CD14-positive monocyte (primary cell): Measurements from ENCODE around the gene CD248. TPM values are rescaled to one million over a fixed set of nuclear protein-coding genes. Genes with fewer than 3 reads are reported as not detected.
A peak's percentile ranks its signal among the peaks of the same experiment; 100 is the strongest.
"Not testable (repeated sequence)": the region's sequence is repeated elsewhere in the genome, so short reads cannot be mapped to it uniquely, and the experiment has no call there.

ENCODE experiments used
- DNase-seq, 3 donors: peaks; one replicate each; pipeline ENCODE4 v3.0.0-alpha.2; 2011 to 2022
- H2AFZ ChIP-seq: 2 replicates; pipeline ENCODE4 v1.6.0; 2012; ENCODE audit warnings: mild to moderate bottlenecking, low read depth, low read length, inconsistent platforms; ENCODE audit not compliant: insufficient read depth, poor library complexity, severe bottlenecking
- H3K27ac ChIP-seq, 2 donors: 1 replicate in 1 of 2; 2 replicates in 1 of 2; pipeline ENCODE4 v1.5.1; 2012 to 2013; ENCODE audit warnings: low read length in 2 of 2, control low read depth in 1 of 2, inconsistent platforms in 1 of 2, low read depth in 1 of 2, mild to moderate bottlenecking in 1 of 2
- H3K27me3 ChIP-seq, 2 donors: one replicate each; pipeline versions ENCODE4 v1.6.0 to v1.6.1; 2011 to 2013; ENCODE audit warnings: low read length in 2 of 2; ENCODE audit not compliant: control insufficient read depth in 2 of 2, insufficient read depth in 2 of 2
- H3K36me3 ChIP-seq, 2 donors: replicated peaks in 1 of 2; 1 replicate in 1 of 2; 2 replicates in 1 of 2; pipeline versions ENCODE4 v1.5.1 to v1.6.1; 2012 to 2013; ENCODE audit warnings: low read length in 2 of 2, control low read depth in 1 of 2, inconsistent platforms in 1 of 2, mild to moderate bottlenecking in 1 of 2; ENCODE audit not compliant: insufficient read depth in 2 of 2, control insufficient read depth in 1 of 2
- H3K4me1 ChIP-seq, 2 donors: 1 replicate in 1 of 2; 2 replicates in 1 of 2; pipeline versions ENCODE4 v1.5.1 to v1.6.1; 2012 to 2013; ENCODE audit warnings: low read length in 2 of 2, control low read depth in 1 of 2, inconsistent platforms in 1 of 2, mild to moderate bottlenecking in 1 of 2, moderate library complexity in 1 of 2; ENCODE audit not compliant: insufficient read depth in 2 of 2, control insufficient read depth in 1 of 2
- H3K4me2 ChIP-seq: replicated peaks from 2 replicates; pipeline ENCODE3; 2012; ENCODE audit warnings: low read length, moderate library complexity, mild to moderate bottlenecking; ENCODE audit not compliant: poor library complexity, severe bottlenecking; ENCODE audit errors: extremely low read depth
- H3K4me3 ChIP-seq, 3 experiments: fragments of 200-600 bp in 1 of 3; sonication (generic) in 1 of 3; replicated peaks in 1 of 3; 1 replicate in 2 of 3; 2 replicates in 1 of 3; pipeline ENCODE4 v1.5.1; 2011 to 2013; ENCODE audit warnings: low read length in 3 of 3, mild to moderate bottlenecking in 3 of 3, control low read depth in 2 of 3, low read depth in 2 of 3, inconsistent platforms in 1 of 3, moderate library complexity in 1 of 3
- H3K79me2 ChIP-seq: 2 replicates; pipeline ENCODE4 v1.6.0; 2012; ENCODE audit warnings: mild to moderate bottlenecking, control low read depth, inconsistent platforms, low read length, moderate library complexity; ENCODE audit not compliant: insufficient read depth
- H3K9ac ChIP-seq: 2 replicates; pipeline ENCODE4 v1.6.0; 2017; ENCODE audit warnings: low read length, mild to moderate bottlenecking; ENCODE audit not compliant: insufficient read depth, poor library complexity, severe bottlenecking
- H3K9me3 ChIP-seq, 2 donors: replicated peaks in 1 of 2; 1 replicate in 1 of 2; 2 replicates in 1 of 2; pipeline versions ENCODE4 v1.5.1 to v1.6.1; 2012 to 2013; ENCODE audit warnings: low read length in 2 of 2, control low read depth in 1 of 2; ENCODE audit not compliant: control insufficient read depth in 1 of 2, insufficient read depth in 1 of 2
- H4K20me1 ChIP-seq: 2 replicates; pipeline ENCODE4 v1.6.0; 2012; ENCODE audit warnings: mild to moderate bottlenecking, low read length, control low read depth, moderate library complexity; ENCODE audit not compliant: insufficient read depth
- H3K27ac Mint-ChIP-seq, 7 donors: one replicate each; pipeline ENCODE4 v1.8.0; 2020; ENCODE audit warnings: mild to moderate bottlenecking in 7 of 7, mixed read lengths in 7 of 7, moderate library complexity in 6 of 7, inconsistent platforms in 2 of 7
- H3K27me3 Mint-ChIP-seq, 3 donors: one replicate each; pipeline ENCODE4 v1.8.0; 2021 to 2022; ENCODE audit warnings: low read depth in 3 of 3, mild to moderate bottlenecking in 3 of 3, mixed read lengths in 3 of 3, moderate library complexity in 3 of 3, inconsistent platforms in 1 of 3
- H3K36me3 Mint-ChIP-seq, 2 donors: one replicate each; pipeline ENCODE4 v1.8.0; 2020; ENCODE audit warnings: mixed read lengths in 2 of 2, inconsistent platforms in 1 of 2, mild to moderate bottlenecking in 1 of 2
- H3K4me1 Mint-ChIP-seq: one replicate; pipeline ENCODE4 v1.8.0; 2020; ENCODE audit warnings: mild to moderate bottlenecking, mixed read lengths
- H3K4me3 Mint-ChIP-seq, 2 donors: one replicate each; pipeline ENCODE4 v1.8.0; 2020; ENCODE audit warnings: mild to moderate bottlenecking in 2 of 2, mixed read lengths in 2 of 2, moderate library complexity in 1 of 2
- H3K9me3 Mint-ChIP-seq, 7 donors: one replicate each; pipeline ENCODE4 v1.8.0; 2020 to 2022; ENCODE audit warnings: mixed read lengths in 7 of 7, mild to moderate bottlenecking in 6 of 7, moderate library complexity in 6 of 7, inconsistent platforms in 2 of 7
- WGBS: methylation state at CpG from one replicate; pipeline ENCODE4 v1.1.5; 2013; ENCODE audit warnings: missing lambda C conversion rate; ENCODE audit not compliant: insufficient coverage; 5-methylcytosine and 5-hydroxymethylcytosine counted together
- intact Hi-C, 2 donors: fragments of 100-400 bp; cut with micrococcal nuclease; formaldehyde crosslinking; loops; one replicate each; pipeline versions ENCODE4 v1.15.0 to v1.15.1; 2023
- polyA plus RNA-seq, 3 donors: library from polyadenylated mRNA; depleted of rRNA in 1 of 3; unstranded in 2 of 3; stranded (reverse) in 1 of 3; fragments of 300-500 nt in 2 of 3; fragments of >200 nt in 1 of 3; fragmentation: Illumina TruSeq in 2 of 3; gene quantifications; 1 replicate in 2 of 3; 2 replicates in 1 of 3; pipeline ENCODE4 v1.2.3, GENCODE V29; 2012 to 2021
- TF ChIP-seq, protein P1 (sequence below): fragments of 200-600 bp; IDR thresholded peaks from one replicate; pipeline ENCODE4 v1.8.0; 2022; ENCODE audit warnings: antibody characterized with exemption, mild to moderate bottlenecking

The CD248 gene
- polyA plus RNA-seq, 3 donors, result 0.05 to 0.13 TPM; not detected in 1

DNA sequence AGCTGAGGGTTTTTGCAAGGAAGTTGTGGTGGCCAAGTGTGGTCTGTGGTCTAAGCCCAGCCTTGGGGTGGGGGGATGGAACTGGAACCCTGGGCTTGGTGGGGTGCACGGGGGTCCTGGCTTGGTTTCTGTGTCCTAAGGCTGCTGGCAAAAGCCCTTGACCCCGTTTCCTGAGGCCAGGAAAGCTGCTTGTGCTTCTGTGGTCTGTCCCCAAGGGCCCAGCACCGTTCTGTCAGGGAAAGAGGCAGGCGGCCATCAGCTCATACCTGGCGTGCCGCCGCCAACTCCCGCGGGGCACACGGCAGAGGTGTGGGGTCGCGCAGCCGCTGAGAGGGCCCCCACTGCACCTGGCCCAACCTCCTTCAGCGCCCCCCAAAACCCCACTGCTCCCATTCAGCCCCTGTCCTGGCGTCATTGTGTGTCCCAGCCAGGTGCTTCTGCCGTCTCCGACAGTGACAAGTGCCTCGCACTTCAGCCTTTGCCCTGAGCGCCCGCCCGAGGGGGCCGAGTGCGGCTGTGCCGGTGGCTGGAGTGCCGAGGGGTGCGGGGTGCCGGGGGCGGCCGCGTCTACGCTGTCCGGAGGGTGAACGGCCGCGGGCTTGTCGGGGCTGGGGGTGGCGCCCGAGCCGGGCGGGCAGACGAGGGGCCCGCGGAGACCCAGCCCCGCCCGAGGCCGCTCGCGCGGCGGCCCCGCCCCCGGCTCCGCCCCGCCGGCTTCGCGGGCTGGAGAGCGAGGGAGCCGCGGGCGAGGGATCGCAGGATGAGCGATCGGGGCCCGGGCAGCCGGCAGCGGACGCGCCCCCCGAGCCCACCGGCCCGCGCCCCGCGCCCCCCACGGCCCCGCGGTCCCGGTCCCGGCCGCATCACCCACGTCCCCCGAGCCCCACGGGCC lies 39.1 kb downstream of the CD248 start, which contains the start of gene CNIH2:
Gene CNIH2 (plus strand): TSS at position 705 of the 892 bp plus-strand sequence. CDS start 282 bp downstream, outside the sequence.
- Histone ChIP-seq H3K9ac (no peak within 1 kb of the TSS), H3K27ac (no peak within 1 kb of the TSS), H3K27me3 (peaks cover 3 to 23% of the 10 kb centered on the region in 2 donors), H3K4me3 (peak within 1 kb of the TSS in 1 of 3 experiments; percentile 46), H3K4me1 (peaks cover 7 to 19% of the 10 kb centered on the region in 2 donors), H3K9me3 (no peaks in the 10 kb centered on the region), H2AFZ (no peak within 1 kb of the TSS), H4K20me1 (peaks cover 73% of the 10 kb centered on the region), H3K36me3 (peaks cover 37 to 38% of the 10 kb centered on the region in 2 donors), H3K4me2 (peak within 1 kb of the TSS; percentile 64), H3K79me2 (peaks cover 1% of the 10 kb centered on the region)
- DNase-seq, result no peak
- intact Hi-C loops, result no loop called here
- Mint-ChIP-seq H3K36me3 (peaks cover 47 to 50% of the 10 kb centered on the region in 2 donors), H3K4me1 (peaks cover 18% of the 10 kb centered on the region), H3K27ac (no peak within 1 kb of the TSS), H3K27me3 (peaks cover 27 to 37% (median 32%) of the 10 kb centered on the region in 3 donors), H3K4me3 (peak within 1 kb of the TSS; percentile 65 to 82), H3K9me3 (peaks cover 0 to 7% (median 2%) of the 10 kb centered on the region in 7 donors)
- WGBS, result under 1% methylated on average over 83 of the region's 84 CpGs
- TF ChIP-seq, protein P1, sequence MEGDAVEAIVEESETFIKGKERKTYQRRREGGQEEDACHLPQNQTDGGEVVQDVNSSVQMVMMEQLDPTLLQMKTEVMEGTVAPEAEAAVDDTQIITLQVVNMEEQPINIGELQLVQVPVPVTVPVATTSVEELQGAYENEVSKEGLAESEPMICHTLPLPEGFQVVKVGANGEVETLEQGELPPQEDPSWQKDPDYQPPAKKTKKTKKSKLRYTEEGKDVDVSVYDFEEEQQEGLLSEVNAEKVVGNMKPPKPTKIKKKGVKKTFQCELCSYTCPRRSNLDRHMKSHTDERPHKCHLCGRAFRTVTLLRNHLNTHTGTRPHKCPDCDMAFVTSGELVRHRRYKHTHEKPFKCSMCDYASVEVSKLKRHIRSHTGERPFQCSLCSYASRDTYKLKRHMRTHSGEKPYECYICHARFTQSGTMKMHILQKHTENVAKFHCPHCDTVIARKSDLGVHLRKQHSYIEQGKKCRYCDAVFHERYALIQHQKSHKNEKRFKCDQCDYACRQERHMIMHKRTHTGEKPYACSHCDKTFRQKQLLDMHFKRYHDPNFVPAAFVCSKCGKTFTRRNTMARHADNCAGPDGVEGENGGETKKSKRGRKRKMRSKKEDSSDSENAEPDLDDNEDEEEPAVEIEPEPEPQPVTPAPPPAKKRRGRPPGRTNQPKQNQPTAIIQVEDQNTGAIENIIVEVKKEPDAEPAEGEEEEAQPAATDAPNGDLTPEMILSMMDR, result no peak

- WGBS, result 20% methylated on average over 4 of the region's 4 CpGs
- H3K27ac Mint-ChIP-seq, DNase-seq, H3K4me3 ChIP-seq, H2AFZ ChIP-seq, H3K79me2 ChIP-seq, H3K27ac ChIP-seq, H3K9ac ChIP-seq, H3K4me2 ChIP-seq, H3K9me3 Mint-ChIP-seq, H3K9me3 ChIP-seq, intact Hi-C loops: not testable (repeated sequence)
- peaks cover 13% of the 10 kb centered on the region for H3K4me1 Mint-ChIP-seq
- peaks cover 27 to 36% (median 32%) of the 10 kb centered on the region in 3 donors for H3K27me3 Mint-ChIP-seq
- peaks cover 4 to 13% of the 10 kb centered on the region in 2 donors for H3K4me1 ChIP-seq
- H3K27me3 ChIP-seq, result peaks cover 3 to 23% of the 10 kb centered on the region in 2 donors
- H4K20me1 ChIP-seq, result peaks cover 77% of the 10 kb centered on the region
- H3K36me3 ChIP-seq, result peaks cover 44 to 45% of the 10 kb centered on the region in 2 donors
- H3K36me3 Mint-ChIP-seq, result peaks cover 54 to 56% of the 10 kb centered on the region in 2 donors
- H3K4me3 Mint-ChIP-seq, result peak overlapping the region in 1 of 2 donors; percentile 60
Observed at GRCh38 chr11:66277064-66277463, 39.8 kb downstream of the CD248 start.

DNA sequence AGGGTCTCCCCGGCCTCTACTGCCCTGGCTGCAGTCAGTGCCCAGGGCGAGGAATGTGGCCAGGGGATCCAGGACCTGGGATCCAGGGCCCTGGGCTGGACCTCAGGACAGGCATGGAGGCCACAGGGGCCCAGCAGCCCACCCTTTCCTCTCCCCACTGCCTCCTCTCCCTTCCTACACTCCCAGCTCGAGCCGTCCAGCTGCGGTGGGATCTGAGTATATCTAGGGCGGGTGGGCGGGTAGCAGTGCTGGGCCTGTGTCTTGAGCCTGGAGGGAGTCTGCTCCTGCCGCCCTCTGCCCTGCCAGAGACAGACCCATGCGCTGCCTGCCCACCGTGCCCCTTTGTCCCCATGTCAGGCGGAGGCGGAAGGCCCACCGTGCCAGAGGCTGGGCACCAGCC lies 40.2 kb downstream of the CD248 start:
- WGBS, result 60% methylated on average over 7 of the region's 13 CpGs
- not testable (repeated sequence) for H3K4me2 ChIP-seq

More for the DNA sequence above, 40.2 kb downstream of the CD248 start:
- Histone ChIP-seq H4K20me1 (peaks cover 77% of the 10 kb centered on the region), H3K79me2 (peaks cover 11% of the 10 kb centered on the region), H3K36me3 (peaks cover 48 to 49% of the 10 kb centered on the region in 2 donors), H3K27me3 (peaks cover 3 to 23% of the 10 kb centered on the region in 2 donors)
- H3K9ac ChIP-seq, H3K4me3 ChIP-seq, H3K27ac Mint-ChIP-seq, H3K4me3 Mint-ChIP-seq, H3K9me3 ChIP-seq, H3K4me1 ChIP-seq, H3K27ac ChIP-seq, H2AFZ ChIP-seq, intact Hi-C loops, H3K9me3 Mint-ChIP-seq, DNase-seq: not testable (repeated sequence)
- Mint-ChIP-seq H3K27me3 (peaks cover 25 to 35% (median 32%) of the 10 kb centered on the region in 3 donors), H3K4me1 (peaks cover 12% of the 10 kb centered on the region), H3K36me3 (peaks cover 58 to 61% of the 10 kb centered on the region in 2 donors)
